DMS 273 (cell line): Measurements from ENCODE around the gene C14orf132.
A peak's percentile ranks its signal among the peaks of the same experiment; 100 is the strongest.

ENCODE experiments used
- DNase-seq: peaks from one replicate; lab custom pipeline; 2025; ENCODE audit not compliant: unreplicated experiment; lab: John Stamatoyannopoulos, UW

Gene C14orf132

GRCh38 chr14:96039633-96040311 is 610 bp downstream of the C14orf132 start:
- DNase-seq, result peak; percentile 55

- no peak for DNase-seq
Measured at GRCh38 chr14:96040828-96041371, 1.7 kb downstream of the C14orf132 start.

DNA sequence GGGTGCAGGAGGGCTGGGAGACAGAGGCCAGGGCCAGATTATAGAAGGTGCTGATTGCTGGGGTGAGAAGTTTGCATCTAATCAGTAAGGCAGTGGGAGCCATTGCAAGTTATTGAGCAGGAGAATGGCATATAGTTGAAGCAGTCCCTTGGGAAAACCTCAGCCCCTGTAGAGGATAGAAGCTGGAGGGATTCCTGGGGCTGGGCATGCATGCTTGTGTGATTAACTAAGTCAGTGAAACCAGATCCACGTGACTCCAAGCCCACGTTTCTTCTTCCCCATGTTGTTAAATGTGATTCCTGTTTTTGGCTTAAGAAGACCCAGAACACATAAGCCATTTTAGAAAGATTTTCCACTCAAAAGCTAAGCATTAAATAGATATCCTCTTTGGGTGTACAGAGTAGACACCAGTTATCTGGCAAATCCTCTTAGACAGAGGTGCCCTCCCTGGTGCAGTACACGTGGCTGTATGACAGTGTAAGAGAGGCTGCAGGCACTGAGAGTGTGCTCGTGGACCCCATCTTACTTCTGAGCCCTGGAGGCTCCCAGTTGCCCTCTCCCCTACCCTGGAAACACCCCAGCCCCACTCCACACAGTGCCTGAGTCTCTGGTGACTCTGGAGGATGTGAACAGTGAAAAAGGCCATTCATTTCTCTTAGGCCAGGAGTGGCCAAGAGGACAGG is 3.2 kb downstream of the C14orf132 start:
- DNase-seq, result no peak

DNA sequence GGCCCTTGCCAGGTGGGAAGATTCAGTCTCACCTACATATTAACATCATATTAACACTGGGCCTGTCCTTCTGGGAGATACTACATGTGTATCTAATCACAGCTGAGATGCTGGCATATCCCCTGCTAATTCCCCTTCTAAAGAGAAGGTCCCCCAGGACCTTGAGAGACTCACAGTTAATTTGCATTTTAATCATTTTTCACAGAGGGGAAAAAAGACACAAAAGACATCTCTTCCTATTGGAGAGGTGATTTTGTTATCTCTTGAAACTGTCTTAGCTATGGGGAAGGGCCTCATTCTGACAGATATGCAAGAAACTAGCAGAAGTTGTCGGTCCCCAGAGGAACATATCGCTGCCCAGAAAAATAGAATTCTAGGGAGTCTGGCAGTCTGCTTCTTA is 7.5 kb downstream of the C14orf132 start:
- DNase-seq, result no peak

DNA sequence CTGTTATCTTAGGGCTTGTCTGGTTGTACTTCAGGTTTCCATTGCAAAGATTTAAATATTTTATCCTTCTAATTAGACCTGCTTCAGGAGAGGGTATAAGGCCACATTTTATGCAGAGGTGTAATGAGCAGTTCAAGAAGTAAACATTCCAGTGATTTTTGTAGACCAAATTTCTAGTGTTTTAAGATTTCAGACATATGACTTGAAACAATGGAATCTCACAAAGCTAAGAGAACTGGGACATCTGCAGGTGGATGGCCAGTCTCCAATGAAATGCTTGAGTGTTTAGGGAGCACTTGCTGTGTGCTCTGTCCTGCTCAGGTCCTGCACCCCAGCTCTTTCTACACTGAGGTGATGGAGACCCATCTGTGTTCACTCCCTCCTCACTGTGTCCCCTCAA is 7.9 kb downstream of the C14orf132 start:
- DNase-seq, result no peak

- no peak for DNase-seq
Measured at GRCh38 chr14:96049932-96050331, 10.8 kb downstream of the C14orf132 start.

DNA sequence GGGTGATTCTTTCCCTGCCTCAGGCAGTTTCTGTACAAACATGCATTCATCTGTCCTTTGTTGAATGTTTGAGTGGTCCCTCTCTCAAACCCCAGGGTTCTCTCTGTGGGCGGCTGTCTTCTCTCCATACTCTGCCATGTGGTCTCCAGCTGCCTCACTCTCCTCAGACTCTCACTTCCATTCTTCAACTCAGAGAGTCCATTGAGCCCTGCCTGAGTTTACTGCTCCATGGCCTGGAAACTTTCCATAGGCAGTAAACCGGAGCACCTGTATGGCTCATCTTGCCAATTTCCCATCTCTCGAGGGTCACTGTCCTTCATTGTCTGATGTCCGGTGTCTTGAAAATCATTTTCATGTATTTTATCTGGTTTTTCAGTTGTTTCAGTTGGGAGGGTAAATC is 11.3 kb downstream of the C14orf132 start:
- DNase-seq, result no peak

GRCh38 chr14:96051231-96051630 is 12.1 kb downstream of the C14orf132 start:
- DNase-seq, result no peak

- peak; percentile 28 for DNase-seq
Measured at GRCh38 chr14:96051642-96052540, 12.7 kb downstream of the C14orf132 start.

GRCh38 chr14:96052541-96053247 is 13.5 kb downstream of the C14orf132 start:
- no peak for DNase-seq

- no peak for DNase-seq
Measured at GRCh38 chr14:96053248-96053599, 14.1 kb downstream of the C14orf132 start.

- DNase-seq, result peak; percentile 42
Measured at GRCh38 chr14:96053600-96054381, 14.6 kb downstream of the C14orf132 start.

DNA sequence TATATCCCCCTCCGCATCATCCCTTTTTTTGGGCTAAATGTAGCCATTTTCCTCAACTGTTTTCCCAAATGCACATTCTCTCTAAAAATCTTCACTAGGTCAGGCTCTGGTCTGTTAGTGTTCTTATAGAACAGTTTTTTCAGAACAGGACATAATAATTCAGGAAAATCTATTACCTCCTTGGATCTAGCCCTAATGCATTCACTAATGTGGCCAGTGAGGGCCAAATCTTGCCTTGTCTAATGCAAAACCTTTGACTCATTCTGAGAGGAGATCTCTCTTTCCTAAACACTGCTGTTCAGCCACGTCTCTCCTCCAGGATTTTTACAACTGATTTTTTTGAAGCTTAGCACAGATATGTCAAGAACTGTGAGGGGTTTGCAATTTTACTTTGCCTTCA is 15.5 kb downstream of the C14orf132 start:
- DNase-seq, result no peak

- no peak for DNase-seq
Measured at GRCh38 chr14:96055065-96055752, 16.0 kb downstream of the C14orf132 start.

GRCh38 chr14:96055753-96056508 is 16.8 kb downstream of the C14orf132 start:
- no peak for DNase-seq

DNA sequence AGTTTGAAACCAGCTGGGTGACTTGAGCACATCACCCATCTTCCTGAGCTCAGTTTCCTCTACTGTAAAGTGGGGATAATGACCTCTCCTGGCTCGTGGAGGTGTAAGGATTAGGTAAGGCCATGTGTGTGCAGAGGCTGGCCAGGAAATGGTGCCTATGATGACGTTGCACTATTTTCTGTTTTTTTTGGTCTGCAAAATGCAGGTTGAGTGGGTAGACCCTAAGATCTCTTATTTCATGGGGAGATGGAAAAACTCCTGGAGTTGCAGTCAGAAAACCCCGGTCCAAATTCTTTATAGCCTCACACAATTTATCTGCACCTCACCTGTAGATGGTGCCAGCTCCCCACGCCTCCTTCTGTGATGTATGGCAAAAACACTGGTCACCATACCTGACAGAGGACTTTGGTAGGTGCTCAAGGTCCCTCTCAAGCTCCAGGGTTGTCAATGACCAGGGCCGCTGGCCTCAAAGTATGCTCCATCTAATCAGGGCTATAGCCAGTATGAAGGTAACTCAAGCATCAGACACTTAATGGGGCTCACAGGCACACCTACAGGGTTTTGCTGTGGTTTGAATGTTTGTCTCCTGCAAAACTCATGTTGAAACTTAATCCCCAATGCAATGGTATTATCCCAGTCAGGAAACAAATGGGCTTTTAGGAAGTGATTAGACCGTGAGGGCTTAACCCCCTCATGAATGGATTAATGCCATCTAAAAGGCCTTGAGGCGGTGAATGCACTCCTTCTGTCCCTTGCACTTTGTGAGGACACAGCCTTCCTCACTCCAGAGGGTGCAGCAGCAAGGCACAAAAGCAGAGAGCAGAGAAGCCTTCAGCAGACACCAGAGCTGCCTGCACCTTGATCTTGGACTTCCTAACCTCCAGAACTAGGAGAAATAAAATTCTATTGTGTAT is 17.6 kb downstream of the C14orf132 start:
- peak; percentile 14 for DNase-seq

GRCh38 chr14:96057738-96058137 is 18.6 kb downstream of the C14orf132 start:
- no peak for DNase-seq
